Measurements from ENCODE around the gene CHKB.

DNA sequence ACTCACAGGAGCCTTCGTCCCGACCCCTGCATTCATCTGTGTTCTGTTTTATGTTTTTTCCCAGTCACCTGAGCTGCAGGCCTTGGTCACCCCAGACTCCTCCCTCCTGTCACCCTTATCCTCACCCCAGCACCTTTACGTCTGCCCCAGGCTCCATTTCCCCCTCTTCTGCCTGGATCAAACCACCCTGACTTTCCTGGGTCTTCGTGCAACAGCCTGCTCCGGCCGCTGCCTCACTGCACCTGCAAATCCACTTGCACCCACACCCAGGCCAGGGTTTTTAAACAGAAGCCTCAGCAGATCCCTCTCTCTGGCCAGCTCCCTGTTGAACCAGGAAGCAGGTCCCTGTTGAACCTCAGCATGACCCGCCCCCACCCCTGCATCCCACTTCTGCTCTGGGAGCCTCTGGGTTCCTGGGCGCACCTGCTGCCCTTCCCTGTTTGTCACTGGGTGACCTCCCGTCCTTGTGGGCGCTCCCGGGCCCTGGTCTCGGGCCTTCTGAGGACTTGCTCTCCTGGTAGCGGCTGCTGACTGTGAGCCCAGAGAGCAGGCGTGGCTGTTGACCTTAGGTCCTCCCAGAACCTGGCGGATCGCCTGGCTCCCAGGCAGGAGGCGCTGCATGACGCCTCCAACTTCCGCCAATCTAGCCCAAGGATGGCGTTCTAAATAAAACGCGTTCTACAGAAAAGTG lies 30.8 kb upstream of the CHKB start:
- TF ChIP-seq, protein P1, sequence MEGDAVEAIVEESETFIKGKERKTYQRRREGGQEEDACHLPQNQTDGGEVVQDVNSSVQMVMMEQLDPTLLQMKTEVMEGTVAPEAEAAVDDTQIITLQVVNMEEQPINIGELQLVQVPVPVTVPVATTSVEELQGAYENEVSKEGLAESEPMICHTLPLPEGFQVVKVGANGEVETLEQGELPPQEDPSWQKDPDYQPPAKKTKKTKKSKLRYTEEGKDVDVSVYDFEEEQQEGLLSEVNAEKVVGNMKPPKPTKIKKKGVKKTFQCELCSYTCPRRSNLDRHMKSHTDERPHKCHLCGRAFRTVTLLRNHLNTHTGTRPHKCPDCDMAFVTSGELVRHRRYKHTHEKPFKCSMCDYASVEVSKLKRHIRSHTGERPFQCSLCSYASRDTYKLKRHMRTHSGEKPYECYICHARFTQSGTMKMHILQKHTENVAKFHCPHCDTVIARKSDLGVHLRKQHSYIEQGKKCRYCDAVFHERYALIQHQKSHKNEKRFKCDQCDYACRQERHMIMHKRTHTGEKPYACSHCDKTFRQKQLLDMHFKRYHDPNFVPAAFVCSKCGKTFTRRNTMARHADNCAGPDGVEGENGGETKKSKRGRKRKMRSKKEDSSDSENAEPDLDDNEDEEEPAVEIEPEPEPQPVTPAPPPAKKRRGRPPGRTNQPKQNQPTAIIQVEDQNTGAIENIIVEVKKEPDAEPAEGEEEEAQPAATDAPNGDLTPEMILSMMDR (optimal IDR thresholded peaks at IDR 0.05 in 1 of 3, IDR thresholded peaks at IDR 0.05 in 1 of 3, conservative IDR thresholded peaks at IDR 0.05 in 1 of 3; ENCODE audit: extremely low read depth in 1 of 3, insufficient read depth in 2 of 3, low read length in 3 of 3): peak in 2 of 3 experiments; percentile 5 to 14
- TF ChIP-seq EZH2 (IDR thresholded peaks at IDR 0.05; ENCODE audit: low read length): no peak
